Muscle layer of duodenum (tissue), 2 donors: ENCODE measurements around the gene OR2B2.

Source experiments
- H3K27ac ChIP-seq: one replicate; pipeline ENCODE4 v1.7.0; 2013; ENCODE audit warnings: mild to moderate bottlenecking, low read length
- H3K27me3 ChIP-seq: one replicate; pipeline ENCODE4 v1.7.0; 2013; ENCODE audit warnings: low read depth, mild to moderate bottlenecking, control low read depth, low read length
- H3K36me3 ChIP-seq, 2 donors: one replicate each; pipeline ENCODE4 v1.7.0; 2013; ENCODE audit warnings: low read length in 2 of 2, control low read depth in 1 of 2, mild to moderate bottlenecking in 1 of 2; ENCODE audit not compliant: insufficient read depth in 2 of 2, control insufficient read depth in 1 of 2
- H3K4me1 ChIP-seq, 2 donors: one replicate each; pipeline ENCODE4 v1.7.0; 2013; ENCODE audit warnings: low read length in 2 of 2, mild to moderate bottlenecking in 2 of 2, control low read depth in 1 of 2, moderate library complexity in 1 of 2; ENCODE audit not compliant: insufficient read depth in 2 of 2, control insufficient read depth in 1 of 2
- H3K4me3 ChIP-seq, 2 donors: one replicate each; pipeline ENCODE4 v1.7.0; 2013; ENCODE audit warnings: low read length in 2 of 2, low read depth in 1 of 2, mild to moderate bottlenecking in 1 of 2
- H3K9me3 ChIP-seq, 2 donors: one replicate each; pipeline ENCODE4 v1.7.0; 2013; ENCODE audit warnings: low read length in 2 of 2, control low read depth in 1 of 2, mild to moderate bottlenecking in 1 of 2; ENCODE audit not compliant: control insufficient read depth in 1 of 2
- donor health status: healthy.

Gene OR2B2

DNA sequence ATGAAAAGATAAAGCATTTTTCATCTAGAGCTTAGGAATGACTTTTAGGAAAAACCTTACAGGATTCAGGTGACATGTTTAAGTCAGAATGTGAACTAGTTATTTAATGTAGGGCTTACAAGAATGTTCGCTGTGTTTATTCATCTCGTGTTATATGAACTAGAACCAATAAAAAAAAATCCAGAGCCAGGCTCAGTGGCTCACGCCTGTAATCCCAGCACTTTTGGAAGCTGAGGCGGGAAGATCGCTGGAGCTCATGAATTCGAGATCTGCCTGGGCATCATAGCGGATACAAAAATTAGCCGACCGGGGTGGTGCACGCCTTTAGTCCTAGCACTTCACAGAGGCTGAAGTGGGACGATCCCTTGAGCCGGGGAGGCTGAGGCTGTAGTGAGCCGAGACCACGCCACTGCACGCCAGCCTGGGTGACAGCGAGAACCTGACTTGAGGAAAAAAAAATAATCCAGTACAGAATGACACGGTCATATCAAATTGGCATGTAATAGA is 46.3 kb downstream of the OR2B2 start:
- Histone ChIP-seq H3K27ac (peak overlapping the region; percentile 53), H3K27me3 (peaks cover 12% of the 10 kb centered on the region), H3K4me3 (peak overlapping the region; percentile 79 to 90), H3K9me3 (no peaks in the 10 kb centered on the region), H3K4me1 (peaks cover 3 to 32% of the 10 kb centered on the region in 2 donors), H3K36me3 (no peaks in the 10 kb centered on the region)

DNA sequence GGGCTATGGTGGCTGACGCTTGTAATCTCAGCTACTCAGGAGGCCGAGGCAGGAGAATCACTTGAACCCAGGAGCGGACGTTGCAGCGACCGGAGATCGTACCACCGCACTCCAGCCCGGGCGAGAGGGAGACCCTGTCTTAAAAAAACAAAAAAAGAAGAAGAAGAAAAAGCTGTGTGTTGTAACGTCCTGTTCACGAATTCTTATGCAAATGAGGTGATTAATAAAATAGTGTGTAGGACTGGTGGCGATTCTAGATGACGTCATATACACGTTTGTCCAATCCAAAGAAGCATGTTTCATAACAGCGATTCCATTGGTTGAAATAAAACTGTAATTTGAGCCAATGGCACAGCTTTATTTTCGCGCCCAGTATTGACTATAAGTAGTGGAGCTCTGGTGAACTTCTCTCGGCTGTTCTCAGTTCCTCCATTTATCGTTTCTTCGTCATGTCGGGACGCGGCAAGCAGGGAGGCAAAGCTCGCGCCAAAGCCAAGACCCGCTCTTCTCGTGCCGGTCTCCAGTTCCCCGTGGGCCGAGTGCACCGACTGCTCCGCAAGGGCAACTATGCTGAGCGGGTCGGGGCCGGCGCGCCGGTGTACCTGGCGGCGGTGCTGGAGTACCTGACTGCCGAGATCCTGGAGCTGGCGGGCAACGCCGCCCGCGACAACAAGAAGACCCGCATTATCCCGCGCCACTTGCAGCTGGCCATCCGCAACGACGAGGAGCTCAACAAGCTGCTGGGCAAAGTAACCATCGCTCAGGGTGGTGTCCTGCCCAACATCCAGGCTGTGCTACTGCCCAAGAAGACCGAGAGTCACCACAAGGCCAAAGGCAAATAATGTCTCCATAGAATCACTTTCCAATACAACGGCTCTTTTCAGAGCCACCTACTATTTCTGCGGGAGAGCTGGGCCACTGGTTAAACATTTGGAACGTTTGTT is 47.0 kb downstream of the OR2B2 start:
- H3K4me3 ChIP-seq = peak overlapping the region; percentile 79 to 90
- H3K36me3 ChIP-seq = no peaks in the 10 kb centered on the region
- H3K27ac ChIP-seq = peak overlapping the region; percentile 53
- H3K27me3 ChIP-seq = peaks cover 12% of the 10 kb centered on the region
- peaks cover 3 to 32% of the 10 kb centered on the region in 2 donors for H3K4me1 ChIP-seq
- no peaks in the 10 kb centered on the region for H3K9me3 ChIP-seq

DNA sequence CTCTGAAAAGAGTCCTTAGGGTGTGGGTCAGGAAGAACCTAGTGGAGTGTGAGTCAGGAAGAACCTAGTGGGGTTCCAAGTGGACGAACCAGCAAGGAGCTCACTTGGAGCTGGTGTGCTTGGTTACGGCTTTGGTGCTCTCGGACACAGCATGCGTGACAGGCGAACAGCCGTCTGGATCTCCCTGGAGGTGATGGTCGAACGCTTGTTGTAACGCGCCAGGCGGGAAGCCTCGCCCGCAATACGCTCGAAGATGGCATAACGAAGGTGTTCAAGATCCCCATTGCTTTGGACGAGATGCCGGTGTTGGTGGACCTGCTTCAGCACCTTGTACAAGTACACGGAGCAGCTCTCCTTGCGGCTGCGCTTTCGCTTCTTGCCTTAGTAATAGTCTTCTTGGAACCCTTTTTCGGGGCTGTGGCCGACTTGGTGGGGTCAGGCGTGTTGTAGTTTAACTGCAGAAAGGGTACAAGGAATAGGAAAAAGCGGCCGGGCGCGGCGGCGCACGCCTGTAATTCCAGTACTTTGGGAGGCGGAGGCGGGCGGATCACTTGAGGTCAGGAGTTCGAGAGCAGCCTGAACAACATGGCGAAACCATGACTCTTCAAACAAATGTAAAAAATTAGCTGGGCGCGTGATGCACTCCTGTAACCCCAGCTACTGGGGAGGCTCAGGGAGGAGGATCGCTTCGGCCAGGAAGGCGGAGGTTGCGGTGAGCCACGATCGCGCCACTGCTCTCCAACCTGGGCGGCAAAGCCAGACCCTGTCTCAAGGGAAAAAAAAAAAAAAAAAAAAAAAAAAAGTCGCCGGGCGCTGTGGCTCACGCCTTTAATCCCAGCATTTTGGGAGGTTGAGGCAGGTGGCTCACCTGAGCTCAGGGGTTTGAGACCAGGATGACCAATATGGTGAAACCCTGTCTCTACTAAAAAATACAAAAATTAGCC is 48.0 kb downstream of the OR2B2 start:
- H3K36me3 ChIP-seq = no peaks in the 10 kb centered on the region
- no peaks in the 10 kb centered on the region for H3K9me3 ChIP-seq
- H3K27ac ChIP-seq = peak overlapping the region; percentile 52
- H3K4me3 ChIP-seq = peak overlapping the region; percentile 79 to 90
- H3K4me1 ChIP-seq = peaks cover 3 to 32% of the 10 kb centered on the region in 2 donors
- H3K27me3 ChIP-seq = peaks cover 12% of the 10 kb centered on the region

DNA sequence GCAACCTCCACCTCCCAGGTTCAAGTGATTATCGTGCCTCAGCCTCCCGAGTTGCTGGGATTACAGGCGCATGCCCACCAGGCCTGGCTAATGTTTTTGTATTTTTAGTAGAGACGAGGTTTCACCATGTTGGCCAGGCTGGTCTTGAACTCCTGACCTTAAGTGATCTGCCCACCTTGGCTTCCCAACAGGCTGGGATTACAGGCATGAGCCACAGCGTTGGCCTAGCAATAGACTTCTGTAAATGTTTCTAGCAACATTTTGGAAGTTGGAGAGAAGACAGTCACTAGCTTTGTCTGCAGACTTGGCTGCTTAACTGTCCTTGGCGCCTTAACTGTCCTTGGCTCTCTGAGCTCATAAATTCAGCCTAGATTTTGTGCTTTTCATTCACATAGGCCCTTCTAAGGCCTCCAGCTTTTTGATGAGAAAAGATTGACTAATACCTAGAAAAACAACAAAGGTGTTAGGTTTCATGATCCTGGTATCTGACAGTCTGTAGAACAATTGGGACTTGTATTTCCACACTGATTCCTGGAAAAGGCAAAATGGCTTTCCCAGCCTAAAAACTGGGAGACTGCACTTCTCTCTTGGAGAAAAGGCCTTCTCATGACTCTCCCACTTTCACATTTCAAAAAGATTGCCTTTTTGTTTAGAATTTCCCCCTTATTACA is 49.7 kb downstream of the OR2B2 start:
- no peak overlapping the region for H3K4me3 ChIP-seq
- no peaks in the 10 kb centered on the region for H3K27me3 ChIP-seq
- no peak overlapping the region for H3K27ac ChIP-seq
- H3K4me1 ChIP-seq = peaks cover 0 to 32% of the 10 kb centered on the region in 2 donors
- no peaks in the 10 kb centered on the region for H3K9me3 ChIP-seq
- H3K36me3 ChIP-seq = no peaks in the 10 kb centered on the region

DNA sequence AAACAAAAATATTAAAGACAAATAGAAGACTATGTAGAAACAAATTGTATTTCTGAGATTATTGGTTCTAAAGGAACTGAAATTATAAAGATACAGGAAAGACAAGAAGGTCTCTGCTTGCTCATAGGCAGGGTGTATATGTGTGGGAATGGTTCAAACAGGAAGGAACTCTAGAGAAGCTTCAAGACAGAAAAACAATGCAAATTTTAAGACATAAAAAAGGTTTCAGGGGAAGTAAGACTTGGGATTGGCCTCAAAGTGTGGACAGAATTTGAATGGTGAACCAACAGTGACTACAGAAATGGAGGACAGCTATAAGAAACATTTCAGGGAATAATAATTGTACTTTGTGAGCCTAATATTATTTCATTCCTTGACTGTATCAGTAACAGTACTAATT is 50.3 kb downstream of the OR2B2 start:
- Histone ChIP-seq H3K9me3 (no peaks in the 10 kb centered on the region), H3K27ac (no peak overlapping the region), H3K4me3 (no peak overlapping the region), H3K4me1 (peaks cover 0 to 25% of the 10 kb centered on the region in 2 donors), H3K27me3 (no peaks in the 10 kb centered on the region), H3K36me3 (no peaks in the 10 kb centered on the region)

DNA sequence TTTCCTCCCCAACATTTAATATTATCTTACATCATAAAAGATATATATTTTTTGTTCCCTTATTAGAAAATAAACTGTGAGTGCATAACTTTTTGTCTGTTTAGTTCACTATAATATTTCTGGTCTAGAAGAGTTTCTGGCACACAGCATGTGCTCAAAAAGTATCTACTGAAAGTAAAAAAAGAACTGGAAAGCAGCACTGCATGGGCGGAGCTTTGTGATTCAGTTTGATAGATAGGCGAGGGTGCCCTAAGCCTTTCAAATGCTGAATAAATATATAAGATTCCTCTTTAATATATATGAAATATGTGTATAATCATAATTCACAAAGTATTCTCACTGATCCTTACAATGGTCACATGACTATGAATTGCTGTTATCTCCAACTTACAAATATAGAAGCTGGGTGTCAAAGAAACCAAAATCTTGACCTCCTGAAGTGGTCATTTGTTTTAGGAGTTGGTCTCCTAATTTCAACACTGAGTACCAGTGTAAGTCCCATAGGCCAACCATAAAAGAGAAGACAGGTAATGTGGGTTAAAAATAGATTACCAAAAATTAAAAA is 50.8 kb downstream of the OR2B2 start:
- no peak overlapping the region for H3K4me3 ChIP-seq
- H3K36me3 ChIP-seq = no peaks in the 10 kb centered on the region
- H3K4me1 ChIP-seq = peaks cover 0 to 20% of the 10 kb centered on the region in 2 donors
- H3K27ac ChIP-seq = no peak overlapping the region
- H3K9me3 ChIP-seq = no peaks in the 10 kb centered on the region
- H3K27me3 ChIP-seq = no peaks in the 10 kb centered on the region
